Measurements from ENCODE around the gene MCF2L. TPM values are rescaled to one million over a fixed set of nuclear protein-coding genes. Genes with fewer than 3 reads are reported as not detected.

The MCF2L gene
- total and polyA plus RNA-seq, 4 donors, result 21.0 to 78.7 (median 35.9) TPM

GRCh38 chr13:113027095-113027494 lies 58.1 kb downstream of the MCF2L start:
- TF ChIP-seq CTCF (IDR thresholded peaks at IDR 0.05; ENCODE audit: control extremely low read depth, extremely low read depth), result no peak
- DNase-seq (no peak), ATAC-seq (ENCODE audit: insufficient read depth, low FRiP score) (no peak)
- Histone ChIP-seq H3K4me1 (ENCODE audit: control insufficient read depth in 5 of 5, insufficient read depth in 5 of 5, low read length in 5 of 5) (peaks cover 0 to 17% (median 0%) of the 10 kb centered on the region in 5 donors), H3K9ac (ENCODE audit: insufficient read depth in 1 of 2, low read length in 2 of 2) (no peak overlapping the region), H3K36me3 (ENCODE audit: control insufficient read depth in 4 of 4, insufficient read depth in 4 of 4, low read length in 4 of 4) (peaks cover 0 to 2% (median 0%) of the 10 kb centered on the region in 4 donors), H3K9me3 (ENCODE audit: control insufficient read depth in 4 of 4, insufficient read depth in 3 of 4, low read length in 3 of 4) (no peaks in the 10 kb centered on the region), H3K27me3 (ENCODE audit: control insufficient read depth in 3 of 3, insufficient read depth in 3 of 3, low read length in 2 of 3) (no peaks in the 10 kb centered on the region), H3K4me3 (no peak overlapping the region), H3K27ac (ENCODE audit: low read depth in 1 of 2, low read length in 1 of 2) (no peak overlapping the region)
- WGBS, 2 donors, result 89 to 92% methylated on average over 13 of the region's 13 CpGs

GRCh38 chr13:113027566-113027965 lies 58.6 kb downstream of the MCF2L start:
- Histone ChIP-seq H3K27ac (ENCODE audit: low read depth in 1 of 2, low read length in 1 of 2) (no peak overlapping the region), H3K9me3 (ENCODE audit: control insufficient read depth in 4 of 4, insufficient read depth in 3 of 4, low read length in 3 of 4) (no peaks in the 10 kb centered on the region), H3K27me3 (ENCODE audit: control insufficient read depth in 3 of 3, insufficient read depth in 3 of 3, low read length in 2 of 3) (no peaks in the 10 kb centered on the region), H3K36me3 (ENCODE audit: control insufficient read depth in 4 of 4, insufficient read depth in 4 of 4, low read length in 4 of 4) (peaks cover 0 to 2% (median 0%) of the 10 kb centered on the region in 4 donors), H3K4me1 (ENCODE audit: control insufficient read depth in 5 of 5, insufficient read depth in 5 of 5, low read length in 5 of 5) (peaks cover 0 to 15% (median 0%) of the 10 kb centered on the region in 5 donors), H3K9ac (ENCODE audit: insufficient read depth in 1 of 2, low read length in 2 of 2) (no peak overlapping the region), H3K4me3 (no peak overlapping the region)
- no peak for DNase-seq
- 94% methylated on average over 16 of the region's 16 CpGs for whole genome bisulfite sequencing, 2 donors
- no peak for ATAC-seq (ENCODE audit: insufficient read depth, low FRiP score)
- no peak for TF ChIP-seq CTCF (IDR thresholded peaks at IDR 0.05; ENCODE audit: control extremely low read depth, extremely low read depth)

- Histone ChIP-seq H3K9me3 (ENCODE audit: control insufficient read depth in 4 of 4, insufficient read depth in 3 of 4, low read length in 3 of 4) (no peaks in the 10 kb centered on the region), H3K4me3 (no peak overlapping the region), H3K4me1 (ENCODE audit: control insufficient read depth in 5 of 5, insufficient read depth in 5 of 5, low read length in 5 of 5) (peaks cover 0 to 6% (median 0%) of the 10 kb centered on the region in 5 donors), H3K9ac (ENCODE audit: insufficient read depth in 1 of 2, low read length in 2 of 2) (no peak overlapping the region), H3K36me3 (ENCODE audit: control insufficient read depth in 4 of 4, insufficient read depth in 4 of 4, low read length in 4 of 4) (peaks cover 0 to 2% (median 0%) of the 10 kb centered on the region in 4 donors), H3K27ac (ENCODE audit: low read depth in 1 of 2, low read length in 1 of 2) (no peak overlapping the region), H3K27me3 (ENCODE audit: control insufficient read depth in 3 of 3, insufficient read depth in 3 of 3, low read length in 2 of 3) (no peaks in the 10 kb centered on the region)
- TF ChIP-seq CTCF (IDR thresholded peaks at IDR 0.05; ENCODE audit: control extremely low read depth, extremely low read depth), result no peak
- no peak for DNase-seq
- no peak for ATAC-seq (ENCODE audit: insufficient read depth, low FRiP score)
- 90 to 95% methylated on average over 16 of the region's 16 CpGs for WGBS, 2 donors
These were observed 59.5 kb downstream of the MCF2L start for GRCh38 chr13:113028336-113029060.

All from lung (tissue), 12 donors.